ENCODE measurements around the gene SPATA33. TPM values are rescaled to one million over a fixed set of nuclear protein-coding genes. Genes with fewer than 3 reads are reported as not detected.

SPATA33 gene
- total RNA-seq, 1 experiment from 2014 or later = 17.4 TPM

DNA sequence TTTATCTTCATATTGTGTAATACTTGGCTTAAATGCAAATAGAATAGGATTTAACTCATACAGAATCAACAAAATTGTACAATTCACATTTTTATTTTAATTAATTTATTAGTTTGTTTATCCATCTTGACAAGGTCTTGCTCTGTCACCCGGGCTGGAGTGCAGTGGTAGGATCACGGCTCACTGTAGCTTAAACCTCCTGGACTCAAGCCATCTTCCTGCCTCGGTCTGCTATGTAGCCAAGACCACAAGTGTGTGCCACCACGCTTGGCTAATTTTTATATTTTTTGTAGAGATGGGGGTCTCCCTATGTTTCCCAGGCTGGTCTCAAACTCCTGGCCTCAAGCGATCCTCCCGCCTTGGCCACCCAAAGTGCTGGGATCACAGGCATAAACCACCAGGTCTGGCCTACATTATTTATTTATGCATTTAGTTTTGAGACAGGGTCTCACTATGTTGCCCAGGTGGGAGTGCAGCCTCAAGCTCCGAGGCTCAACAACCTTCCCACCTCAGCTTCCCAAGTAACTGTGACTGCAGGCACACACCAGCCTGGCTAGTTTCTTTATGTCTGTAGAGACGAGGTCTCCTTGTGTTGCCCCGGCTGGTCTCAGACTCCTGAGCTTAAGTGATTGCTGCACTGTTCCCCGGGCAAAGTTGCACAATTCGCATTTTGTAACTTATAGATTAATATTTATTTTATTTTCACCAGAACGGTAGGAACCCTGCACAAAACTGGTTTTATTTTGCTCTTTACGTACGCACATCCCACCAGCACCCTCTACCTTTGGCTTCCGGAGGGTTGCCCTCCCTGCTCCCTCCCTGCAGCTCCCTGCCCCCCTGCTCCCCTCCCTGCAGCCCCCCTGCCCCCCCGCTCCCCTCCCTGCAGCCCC lies 39.3 kb upstream of the SPATA33 start:
- H3K9ac ChIP-seq (ENCODE audit: extremely low read depth, insufficient read length, low read length) = no peak overlapping the region
- no peak overlapping the region for H2AFZ ChIP-seq (ENCODE audit: low read length)
- no peak overlapping the region for H3K23ac ChIP-seq (ENCODE audit: insufficient read length, low read depth, low read length)
- H3K4ac ChIP-seq (ENCODE audit: low read depth, low read length) = no peak overlapping the region
- H2BK20ac ChIP-seq (ENCODE audit: low read depth, low read length, poor library complexity, severe bottlenecking) = no peak overlapping the region
- TF ChIP-seq, protein P1, sequence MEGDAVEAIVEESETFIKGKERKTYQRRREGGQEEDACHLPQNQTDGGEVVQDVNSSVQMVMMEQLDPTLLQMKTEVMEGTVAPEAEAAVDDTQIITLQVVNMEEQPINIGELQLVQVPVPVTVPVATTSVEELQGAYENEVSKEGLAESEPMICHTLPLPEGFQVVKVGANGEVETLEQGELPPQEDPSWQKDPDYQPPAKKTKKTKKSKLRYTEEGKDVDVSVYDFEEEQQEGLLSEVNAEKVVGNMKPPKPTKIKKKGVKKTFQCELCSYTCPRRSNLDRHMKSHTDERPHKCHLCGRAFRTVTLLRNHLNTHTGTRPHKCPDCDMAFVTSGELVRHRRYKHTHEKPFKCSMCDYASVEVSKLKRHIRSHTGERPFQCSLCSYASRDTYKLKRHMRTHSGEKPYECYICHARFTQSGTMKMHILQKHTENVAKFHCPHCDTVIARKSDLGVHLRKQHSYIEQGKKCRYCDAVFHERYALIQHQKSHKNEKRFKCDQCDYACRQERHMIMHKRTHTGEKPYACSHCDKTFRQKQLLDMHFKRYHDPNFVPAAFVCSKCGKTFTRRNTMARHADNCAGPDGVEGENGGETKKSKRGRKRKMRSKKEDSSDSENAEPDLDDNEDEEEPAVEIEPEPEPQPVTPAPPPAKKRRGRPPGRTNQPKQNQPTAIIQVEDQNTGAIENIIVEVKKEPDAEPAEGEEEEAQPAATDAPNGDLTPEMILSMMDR (conservative IDR thresholded peaks at IDR 0.05) = no peak
- H4K5ac ChIP-seq (ENCODE audit: insufficient read length, low read depth, low read length) = no peak overlapping the region
- no peak overlapping the region for H2BK15ac ChIP-seq (ENCODE audit: low read depth, low read length)
- H3T11ph ChIP-seq (ENCODE audit: low read length) = no peak overlapping the region
- no CpG with 5 or more reads among the region's 16 CpGs for WGBS (ENCODE audit: extremely low coverage, insufficient read length, low lambda C conversion rate)
- no peaks in the 10 kb centered on the region for H3K79me1 ChIP-seq (ENCODE audit: insufficient read depth, low read depth, low read length, poor library complexity, severe bottlenecking)
- Mint-ChIP-seq H3K9me3 (peaks cover 0 to 2% of the 10 kb centered on the region in 2 experiments; a peak in 2 of 5 replicates), H3K4me3 (no peak overlapping the region), H3K4me1 (peaks cover under 1 to 37% of the 10 kb centered on the region in 2 experiments), H3K27ac (no peak overlapping the region), H3K36me3 (ENCODE audit: insufficient read depth in 1 of 3, low read depth in 3 of 3) (peaks cover 0 to 3% (median 3%) of the 10 kb centered on the region in 3 experiments; a peak in 2 of 7 replicates), H3K27me3 (ENCODE audit: low read depth) (peaks cover 13% of the 10 kb centered on the region)
- H3K9me3 ChIP-seq (ENCODE audit: control insufficient read depth, low read depth, low read length) = no peaks in the 10 kb centered on the region
- no peak overlapping the region for H3K27ac ChIP-seq (ENCODE audit: insufficient read length, low read depth, low read length)
- no peak overlapping the region for H3K56ac ChIP-seq (ENCODE audit: insufficient read length, low read depth, low read length)
- H2AK5ac ChIP-seq (ENCODE audit: insufficient read length, low read length) = no peak overlapping the region
- DNase-seq = no peak
- H4K20me1 ChIP-seq (ENCODE audit: control insufficient read depth, insufficient read depth, insufficient read length) = no peaks in the 10 kb centered on the region
- no peak overlapping the region for H2BK5ac ChIP-seq (ENCODE audit: insufficient read length, low read length)
- no peaks in the 10 kb centered on the region for H3K23me2 ChIP-seq (ENCODE audit: insufficient read length, low read depth, low read length, poor library complexity, severe bottlenecking)
- H4K91ac ChIP-seq (ENCODE audit: insufficient read length, low read depth, low read length) = no peak overlapping the region
- H2BK12ac ChIP-seq (ENCODE audit: insufficient read length, low read depth, low read length) = no peak overlapping the region
- no peaks in the 10 kb centered on the region for H3K79me2 ChIP-seq (ENCODE audit: insufficient read depth, low read length)
- H3K27me3 ChIP-seq (ENCODE audit: insufficient read depth, low read length) = no peaks in the 10 kb centered on the region; the same call in 1 of the 2 replicates
- H2BK120ac ChIP-seq (ENCODE audit: low read depth, low read length, poor library complexity, severe bottlenecking) = no peak overlapping the region
- H3K18ac ChIP-seq (ENCODE audit: insufficient read length, low read depth, low read length) = no peak overlapping the region
- no peak overlapping the region for H3K14ac ChIP-seq (ENCODE audit: insufficient read depth, low read length)
- no peaks in the 10 kb centered on the region; the same call in 1 of the 2 replicates for H3K4me1 ChIP-seq (ENCODE audit: insufficient read depth, low read length)
- no peak overlapping the region for H3K4me2 ChIP-seq (ENCODE audit: insufficient read depth, insufficient read length, low read length)
- no peak overlapping the region for H4K8ac ChIP-seq (replicated peaks; ENCODE audit: insufficient read length, low read depth, low read length)
